Stomach (tissue), 4 donors: ENCODE measurements around the gene PPP2R3A.

Experiments
- EP300 ChIP-seq: sonication (generic); formaldehyde crosslinking; IDR thresholded peaks from one replicate; pipeline ENCODE4 v1.6.1; 2017; ENCODE audit warnings: antibody characterized with exemption
- POLR2A ChIP-seq, 4 donors: fragments of 450-650 bp; IDR thresholded peaks; one replicate each; pipeline ENCODE4 v1.6.1; 2016; ENCODE audit warnings: antibody characterized with exemption in 4 of 4, control low read depth in 2 of 4, mild to moderate bottlenecking in 1 of 4, moderate library complexity in 1 of 4
- POLR2AphosphoS5 ChIP-seq, 3 donors: sonication (generic); formaldehyde crosslinking; IDR thresholded peaks; one replicate each; pipeline ENCODE4 v1.6.1; 2016; ENCODE audit warnings: antibody characterized with exemption in 3 of 3
- TF ChIP-seq, protein P1 (sequence below), 7 experiments: fragments of 450-650 bp in 4 of 7; fragments of 200-600 bp in 3 of 7; sonication (generic) in 3 of 7; IDR thresholded peaks; one replicate each; pipeline ENCODE4 v1.5.1; 2016 to 2019; ENCODE audit warnings: antibody characterized with exemption in 7 of 7, control low read depth in 2 of 7, mild to moderate bottlenecking in 1 of 7

DNA sequence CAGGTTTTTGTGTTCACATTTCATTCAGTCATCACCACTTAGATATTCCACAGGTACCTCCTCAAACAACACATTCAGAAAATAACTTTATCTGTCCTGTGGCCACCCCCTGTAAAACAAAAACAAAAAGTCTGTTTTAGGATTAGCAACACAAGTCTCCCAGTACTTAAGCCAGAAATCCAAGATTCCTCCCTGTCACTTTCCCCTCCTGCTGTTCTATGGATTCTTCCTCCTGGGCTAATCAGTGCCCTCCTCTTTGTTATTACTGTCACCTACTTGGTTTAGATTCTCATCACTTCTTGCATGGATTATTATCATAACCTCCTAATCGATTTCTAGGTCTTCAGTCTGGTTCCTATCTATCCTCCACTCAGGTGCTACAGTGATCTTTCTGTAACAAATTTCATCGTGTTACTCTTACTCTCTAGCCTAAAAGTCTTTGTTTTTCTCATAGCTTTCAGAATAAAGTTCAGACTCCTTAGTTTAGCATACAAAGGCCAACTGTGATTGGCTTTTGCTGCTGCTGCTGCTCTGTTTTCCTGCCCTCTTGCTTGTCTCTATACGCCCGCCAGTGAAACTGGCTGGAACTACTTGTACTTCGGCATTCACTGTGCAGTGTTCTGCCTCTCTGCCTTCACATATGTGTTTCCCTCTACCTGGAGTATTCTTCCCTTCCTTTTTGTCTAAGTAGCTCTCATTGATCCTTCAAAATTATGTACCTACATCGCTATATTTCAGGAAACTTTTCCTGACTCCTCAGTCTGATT is 32.2 kb downstream of the PPP2R3A start:
- TF ChIP-seq, protein P1, sequence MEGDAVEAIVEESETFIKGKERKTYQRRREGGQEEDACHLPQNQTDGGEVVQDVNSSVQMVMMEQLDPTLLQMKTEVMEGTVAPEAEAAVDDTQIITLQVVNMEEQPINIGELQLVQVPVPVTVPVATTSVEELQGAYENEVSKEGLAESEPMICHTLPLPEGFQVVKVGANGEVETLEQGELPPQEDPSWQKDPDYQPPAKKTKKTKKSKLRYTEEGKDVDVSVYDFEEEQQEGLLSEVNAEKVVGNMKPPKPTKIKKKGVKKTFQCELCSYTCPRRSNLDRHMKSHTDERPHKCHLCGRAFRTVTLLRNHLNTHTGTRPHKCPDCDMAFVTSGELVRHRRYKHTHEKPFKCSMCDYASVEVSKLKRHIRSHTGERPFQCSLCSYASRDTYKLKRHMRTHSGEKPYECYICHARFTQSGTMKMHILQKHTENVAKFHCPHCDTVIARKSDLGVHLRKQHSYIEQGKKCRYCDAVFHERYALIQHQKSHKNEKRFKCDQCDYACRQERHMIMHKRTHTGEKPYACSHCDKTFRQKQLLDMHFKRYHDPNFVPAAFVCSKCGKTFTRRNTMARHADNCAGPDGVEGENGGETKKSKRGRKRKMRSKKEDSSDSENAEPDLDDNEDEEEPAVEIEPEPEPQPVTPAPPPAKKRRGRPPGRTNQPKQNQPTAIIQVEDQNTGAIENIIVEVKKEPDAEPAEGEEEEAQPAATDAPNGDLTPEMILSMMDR (IDR thresholded peaks at IDR 0.05), result no peak
- TF ChIP-seq EP300 (no peak), POLR2AphosphoS5 (IDR thresholded peaks at IDR 0.05) (no peak), POLR2A (IDR thresholded peaks at IDR 0.05) (no peak)
